ENCODE measurements around the gene MAPKAP1. TPM values are rescaled to one million over a fixed set of nuclear protein-coding genes. Genes with fewer than 3 reads are reported as not detected.

The MAPKAP1 gene
- total RNA-seq, 2 experiments from 2014 or later: 51.6 to 61.9 TPM

DNA sequence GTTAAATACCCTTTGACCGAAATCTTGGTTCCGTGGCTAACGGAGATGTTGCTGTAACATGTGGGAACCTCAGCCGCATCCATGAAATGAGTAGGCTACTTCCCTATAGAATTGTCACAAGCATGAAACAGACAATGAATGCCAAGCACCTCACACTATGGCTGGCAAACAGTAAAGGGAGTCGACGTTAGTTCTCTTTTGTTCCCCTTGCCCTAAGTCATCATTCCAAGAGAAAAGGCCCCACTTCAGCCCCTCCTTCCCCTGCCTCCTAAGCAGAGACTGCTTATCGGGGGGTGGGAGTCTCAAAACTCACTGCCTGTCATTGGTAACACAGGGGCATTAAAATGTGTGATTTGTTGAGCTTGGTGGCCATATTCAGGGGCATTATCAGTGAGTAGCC is 159.6 kb downstream of the MAPKAP1 start:
- CTCF ChIA-PET: interaction anchor here (0.6 to 1.0 kb wide), 2 partner anchors 11 to 15 kb away, joined by 3 read pairs; no protein-coding TSS in a partner anchor
- Mint-ChIP-seq H3K36me3 (ENCODE audit: low read depth) (peaks cover 6% of the 10 kb centered on the region), H3K27ac (no peak overlapping the region), H3K4me1 (no peaks in the 10 kb centered on the region), H3K4me3 (no peak overlapping the region), H3K9me3 (ENCODE audit: low read depth) (no peaks in the 10 kb centered on the region), H3K27me3 (no peaks in the 10 kb centered on the region)
- DNase-seq (no peak), ATAC-seq (no peak)
- intact Hi-C loops (cut with DNase I, micrococcal nuclease): no loop called here
- POLR2A ChIA-PET: no interaction called here

DNA sequence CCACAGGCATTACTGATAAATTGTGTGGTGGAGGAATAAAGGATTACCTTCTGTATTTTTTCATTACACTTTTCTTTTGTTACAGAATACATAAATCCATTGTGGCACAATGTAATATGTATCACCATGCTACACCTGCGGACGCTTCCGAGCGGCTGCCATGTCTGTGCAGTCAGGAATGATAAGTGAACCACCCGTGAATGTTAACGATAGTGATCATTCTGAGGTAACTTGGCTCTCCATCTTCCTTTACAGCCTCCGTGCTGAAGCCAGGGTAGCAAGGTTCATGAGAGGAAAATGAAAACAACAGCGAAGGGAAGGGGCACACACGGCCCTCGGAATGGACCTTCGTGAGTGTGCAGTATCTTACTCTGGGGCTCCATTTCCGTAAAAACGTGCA is 161.2 kb downstream of the MAPKAP1 start:
- Mint-ChIP-seq H3K9me3 (ENCODE audit: low read depth) (no peaks in the 10 kb centered on the region), H3K27ac (no peak overlapping the region)
- CTCF ChIA-PET: no interaction called here

DNA sequence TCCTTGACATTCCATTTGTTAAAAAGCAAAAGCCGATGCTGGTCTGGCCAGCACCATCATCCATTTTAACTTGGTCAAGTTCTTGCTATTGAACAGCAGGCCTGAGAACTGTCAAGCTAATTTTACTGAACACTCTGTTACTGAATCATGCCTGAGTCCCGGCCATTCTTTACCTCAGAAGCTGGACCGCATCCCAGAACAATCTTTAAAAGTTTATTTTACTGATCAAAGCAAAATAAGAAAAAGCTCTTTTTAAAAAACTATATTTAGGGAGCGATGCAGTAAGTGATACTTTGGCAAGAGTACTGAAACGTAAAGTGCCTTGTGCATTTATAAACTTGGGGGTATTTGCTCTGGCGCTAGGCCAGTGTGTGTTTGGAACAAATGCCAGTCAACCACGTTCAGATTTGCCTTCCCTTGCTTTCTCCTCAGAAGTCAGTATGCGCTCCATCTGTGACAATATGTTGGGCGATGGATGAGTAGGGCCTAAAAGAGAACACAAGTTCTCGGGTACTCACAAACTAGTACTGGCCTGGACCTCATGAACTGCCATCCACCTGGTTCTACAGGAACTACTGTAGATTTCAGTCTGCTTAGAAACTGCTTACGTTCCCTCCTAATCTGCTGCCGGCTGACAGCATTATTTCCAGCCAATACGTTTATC is 161.9 kb downstream of the MAPKAP1 start:
- intact Hi-C loops (cut with DNase I, micrococcal nuclease): no loop called here
- Mint-ChIP-seq H3K4me3 (no peak overlapping the region), H3K4me1 (peaks cover 4% of the 10 kb centered on the region), H3K27me3 (no peaks in the 10 kb centered on the region), H3K36me3 (ENCODE audit: low read depth) (peaks cover 16% of the 10 kb centered on the region), H3K27ac (no peak overlapping the region), H3K9me3 (ENCODE audit: low read depth) (no peaks in the 10 kb centered on the region)
- POLR2A ChIA-PET: interaction anchor here (0.7 kb wide), 1 partner anchor 403 kb away, joined by 3 read pairs; no protein-coding TSS in a partner anchor
- no peak for DNase-seq
- CTCF ChIA-PET: interaction anchor here (0.8 to 1.2 kb wide), 3 partner anchors 14 to 204 kb away, joined by 3 to 4 read pairs (median 3); no protein-coding TSS in a partner anchor
- ATAC-seq: no peak

More for the DNA sequence above, 161.2 kb downstream of the MAPKAP1 start:
- ATAC-seq (no peak), DNase-seq (no peak)
- intact Hi-C loops (cut with DNase I, micrococcal nuclease): no loop called here
- POLR2A ChIA-PET: no interaction called here
- H3K36me3 Mint-ChIP-seq (ENCODE audit: low read depth): peaks cover 13% of the 10 kb centered on the region
- H3K4me3 Mint-ChIP-seq: no peak overlapping the region
- peaks cover under 1% of the 10 kb centered on the region for H3K4me1 Mint-ChIP-seq
- H3K27me3 Mint-ChIP-seq: no peaks in the 10 kb centered on the region

DNA sequence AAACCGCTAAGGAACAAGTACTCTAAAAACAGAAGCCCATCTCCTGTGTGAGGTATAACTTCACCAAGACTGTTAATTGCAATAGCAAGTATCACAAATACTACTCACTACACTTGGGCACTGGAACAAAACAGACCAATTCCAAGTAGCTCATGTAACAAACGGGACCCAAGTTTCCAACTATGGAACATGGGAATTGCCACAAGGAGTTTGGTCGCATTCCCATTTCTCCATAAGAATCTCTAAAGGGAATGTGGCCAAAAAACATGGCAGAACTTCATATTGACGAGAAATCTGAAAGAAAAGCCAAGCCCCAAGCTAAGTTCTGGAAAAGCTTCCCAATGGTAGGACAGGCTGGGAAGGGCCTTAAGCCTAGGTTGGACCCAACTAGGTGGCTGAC is 162.5 kb downstream of the MAPKAP1 start:
- Mint-ChIP-seq H3K27me3 (no peaks in the 10 kb centered on the region), H3K9me3 (ENCODE audit: low read depth) (no peaks in the 10 kb centered on the region), H3K36me3 (ENCODE audit: low read depth) (peaks cover 16% of the 10 kb centered on the region), H3K4me3 (no peak overlapping the region), H3K27ac (no peak overlapping the region), H3K4me1 (peaks cover 4% of the 10 kb centered on the region)
- DNase-seq (no peak), ATAC-seq (no peak)
- intact Hi-C loops (cut with DNase I, micrococcal nuclease): no loop called here
- ChIA-PET POLR2A (interaction anchor here (0.7 kb wide), 1 partner anchor 403 kb away, joined by 3 read pairs; no protein-coding TSS in a partner anchor), CTCF (interaction anchor here (0.5 to 1.2 kb wide), 5 partner anchors 14 to 855 kb away, joined by 3 to 4 read pairs (median 3); no protein-coding TSS in a partner anchor)

DNA sequence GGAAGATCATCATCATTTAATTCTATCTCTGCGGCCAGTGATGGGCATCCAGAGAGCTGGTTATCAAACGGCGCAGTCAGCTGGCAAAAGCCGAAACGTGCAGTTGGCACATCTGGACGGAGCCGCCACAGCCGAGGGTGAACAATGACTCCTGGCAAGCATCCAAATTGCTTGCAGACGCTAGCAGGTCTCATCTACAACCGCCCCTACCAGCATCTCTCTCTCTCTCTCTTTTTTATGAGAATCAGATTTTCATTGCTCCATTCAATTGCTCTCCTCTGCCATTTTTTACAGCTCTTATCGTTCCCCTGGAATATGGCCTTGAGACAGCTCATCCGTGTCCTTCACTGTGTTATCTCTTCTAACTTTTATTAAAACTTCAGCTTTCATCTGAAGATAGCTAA is 165.2 kb downstream of the MAPKAP1 start:
- Mint-ChIP-seq H3K4me1 (peaks cover 7% of the 10 kb centered on the region), H3K36me3 (ENCODE audit: low read depth) (peaks cover 16% of the 10 kb centered on the region), H3K4me3 (no peak overlapping the region), H3K9me3 (ENCODE audit: low read depth) (no peaks in the 10 kb centered on the region), H3K27ac (no peak overlapping the region), H3K27me3 (no peaks in the 10 kb centered on the region)
- intact Hi-C loops (cut with DNase I, micrococcal nuclease): no loop called here
- ATAC-seq (no peak), DNase-seq (no peak)
- POLR2A ChIA-PET: no interaction called here
- CTCF ChIA-PET: interaction anchor here (0.6 to 2.3 kb wide), 5 partner anchors 11 to 1925 kb away, joined by 3 to 11 read pairs (median 5); no protein-coding TSS in a partner anchor

DNA sequence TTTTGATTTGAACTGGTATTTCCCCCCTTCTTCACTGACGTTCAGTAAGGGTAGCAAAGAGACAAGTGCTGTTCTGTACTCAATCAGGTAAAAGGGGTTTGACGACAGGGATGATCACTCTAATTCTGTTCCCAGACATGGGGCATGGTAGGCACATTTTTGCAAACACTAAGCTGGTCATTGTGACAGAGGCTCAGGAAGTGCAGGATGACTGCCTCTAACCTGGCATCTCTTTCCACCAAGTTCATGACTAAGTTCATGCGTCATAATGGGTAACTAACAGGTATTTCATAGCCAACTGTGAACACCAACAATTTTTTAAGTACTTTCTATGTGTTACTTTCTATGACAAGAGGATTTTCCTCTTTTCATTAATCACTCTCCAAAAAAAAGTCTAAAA is 166.5 kb downstream of the MAPKAP1 start:
- ChIA-PET POLR2A (interaction anchor here (0.6 kb wide), 1 partner anchor 19 kb away, joined by 3 read pairs; no protein-coding TSS in a partner anchor), CTCF (interaction anchor here (0.8 to 2.4 kb wide), 2 partner anchors 18 to 53 kb away, joined by 3 to 7 read pairs; no protein-coding TSS in a partner anchor)
- H3K27ac Mint-ChIP-seq: no peak overlapping the region
- ATAC-seq: peak; percentile 57
- intact Hi-C loops (cut with DNase I, micrococcal nuclease): no loop called here
- no peaks in the 10 kb centered on the region for H3K27me3 Mint-ChIP-seq
- no peak overlapping the region for H3K4me3 Mint-ChIP-seq
- no peak for DNase-seq
- H3K4me1 Mint-ChIP-seq: peaks cover 7% of the 10 kb centered on the region
- no peaks in the 10 kb centered on the region for H3K9me3 Mint-ChIP-seq (ENCODE audit: low read depth)
- H3K36me3 Mint-ChIP-seq (ENCODE audit: low read depth): peaks cover 16% of the 10 kb centered on the region

DNA sequence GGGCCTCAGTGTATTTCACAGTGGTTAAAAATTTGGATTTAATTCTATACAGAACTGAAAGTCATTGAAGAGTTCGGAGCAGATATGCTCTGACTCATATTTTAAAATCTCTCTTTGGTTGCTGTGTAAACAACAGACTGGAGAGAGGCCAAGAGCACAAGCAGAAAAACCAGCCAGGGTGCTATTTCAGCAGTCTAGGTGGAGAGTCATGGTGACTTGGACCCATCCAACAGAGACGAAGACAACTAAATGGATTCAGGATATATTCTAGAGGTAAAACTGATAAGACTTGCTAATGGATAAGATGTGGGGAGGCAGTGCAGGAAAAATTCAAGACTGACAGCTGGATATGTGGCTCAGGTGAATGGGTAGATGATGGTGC is 168.9 kb downstream of the MAPKAP1 start:
- Mint-ChIP-seq H3K27me3 (no peaks in the 10 kb centered on the region), H3K4me1 (peaks cover 7% of the 10 kb centered on the region), H3K4me3 (no peak overlapping the region), H3K36me3 (ENCODE audit: low read depth) (peaks cover 16% of the 10 kb centered on the region), H3K9me3 (ENCODE audit: low read depth) (no peaks in the 10 kb centered on the region), H3K27ac (no peak overlapping the region)
- intact Hi-C loops (cut with DNase I, micrococcal nuclease): no loop called here
- ChIA-PET CTCF (interaction anchor here (2.4 kb wide), 1 partner anchor 21 kb away, joined by 7 read pairs; no protein-coding TSS in a partner anchor), POLR2A (no interaction called here)
- DNase-seq (no peak), ATAC-seq (no peak)

DNA sequence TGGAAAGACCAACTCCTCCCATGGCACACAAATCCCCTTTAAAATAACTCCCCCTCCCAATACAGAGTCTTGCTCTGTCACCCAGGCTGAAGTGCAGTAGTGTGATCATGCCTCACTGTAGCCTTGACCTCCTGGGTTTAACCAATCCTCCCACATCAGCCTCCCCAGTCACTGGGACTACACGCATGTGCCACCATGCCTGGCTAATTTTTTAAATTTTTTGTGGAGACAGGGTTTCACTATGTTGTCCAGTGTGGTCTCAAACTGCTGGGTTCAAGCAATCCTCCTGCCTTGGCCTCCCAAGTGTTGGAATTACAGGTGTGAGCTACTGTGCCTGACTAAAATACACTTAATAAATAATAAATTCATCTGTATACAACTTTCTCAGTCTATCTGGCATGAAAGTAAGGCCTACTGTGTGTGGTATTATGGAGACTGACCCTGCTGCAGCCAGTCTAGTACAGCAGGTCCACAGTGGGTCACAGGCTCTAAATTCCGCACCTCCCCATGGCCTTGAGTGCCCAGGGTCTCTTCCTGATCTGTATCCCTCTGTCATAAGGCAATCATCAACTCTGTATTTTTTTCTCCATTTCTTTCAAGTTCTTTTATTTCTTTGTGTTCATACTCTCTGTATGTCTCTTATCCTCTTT is 169.4 kb downstream of the MAPKAP1 start:
- Mint-ChIP-seq H3K36me3 (ENCODE audit: low read depth) (peaks cover 11% of the 10 kb centered on the region), H3K27ac (no peak overlapping the region), H3K4me3 (no peak overlapping the region), H3K4me1 (peaks cover 7% of the 10 kb centered on the region), H3K9me3 (ENCODE audit: low read depth) (no peaks in the 10 kb centered on the region), H3K27me3 (no peaks in the 10 kb centered on the region)
- DNase-seq (no peak), ATAC-seq (no peak)
- ChIA-PET POLR2A (no interaction called here), CTCF (interaction anchor here (1.1 kb wide), 1 partner anchor 16 kb away, joined by 6 read pairs; no protein-coding TSS in a partner anchor)
- intact Hi-C loops (cut with DNase I, micrococcal nuclease): no loop called here

DNA sequence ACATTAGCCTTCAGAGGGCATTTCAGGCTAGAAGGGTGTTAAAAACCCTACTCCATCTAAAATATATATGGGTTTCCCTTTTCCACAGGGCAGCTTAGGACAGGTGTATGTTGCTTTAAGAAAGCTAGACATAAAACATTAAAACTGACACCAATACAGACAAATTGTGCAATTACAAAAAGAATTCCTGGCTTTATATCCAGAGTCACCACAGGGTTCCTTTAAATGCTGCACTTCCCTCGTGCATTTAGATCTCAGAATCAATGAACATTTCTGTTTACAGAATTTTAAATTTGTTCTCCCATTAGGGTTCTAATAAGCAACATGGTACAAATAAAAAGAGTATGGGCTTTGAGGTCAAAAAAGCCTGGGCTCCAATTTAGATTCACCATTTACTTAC is 170.2 kb downstream of the MAPKAP1 start:
- ChIA-PET CTCF (interaction anchor here (0.6 to 2.1 kb wide), 3 partner anchors 15 to 331 kb away, joined by 4 to 7 read pairs (median 6); no protein-coding TSS in a partner anchor), POLR2A (no interaction called here)
- Mint-ChIP-seq H3K9me3 (ENCODE audit: low read depth) (no peaks in the 10 kb centered on the region), H3K4me3 (no peak overlapping the region), H3K4me1 (peaks cover 7% of the 10 kb centered on the region), H3K27ac (no peak overlapping the region), H3K27me3 (no peaks in the 10 kb centered on the region), H3K36me3 (ENCODE audit: low read depth) (peaks cover 6% of the 10 kb centered on the region)
- intact Hi-C loops (cut with DNase I, micrococcal nuclease): no loop called here
- no peak for DNase-seq
- no peak for ATAC-seq

DNA sequence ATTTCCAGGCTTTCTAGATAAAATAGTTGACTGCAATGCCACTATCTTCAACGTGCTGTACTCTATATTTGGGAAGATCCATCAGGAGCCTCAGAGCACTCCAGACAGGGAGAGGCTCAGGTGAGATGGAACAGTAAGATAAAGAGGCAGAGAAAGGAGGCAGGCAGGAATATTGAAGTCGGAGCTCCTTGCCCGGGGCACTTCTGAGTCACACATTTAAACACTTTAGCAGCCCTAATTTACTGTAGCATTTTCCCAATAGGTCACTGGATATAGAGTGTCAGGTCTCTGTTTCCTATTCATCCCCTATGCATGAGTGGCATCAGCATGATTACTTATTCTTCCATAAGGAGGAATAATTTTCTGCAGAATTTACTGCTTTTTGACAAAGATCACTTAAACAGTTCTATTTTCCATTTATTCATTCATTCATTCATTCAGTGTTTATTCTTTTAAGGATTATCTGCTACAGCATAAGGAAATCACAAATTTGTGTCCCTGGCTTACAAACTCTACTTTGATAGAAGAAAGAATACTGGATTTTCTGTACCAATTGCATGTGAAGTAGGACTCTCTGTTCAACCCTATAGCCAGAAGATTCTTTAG is 170.7 kb downstream of the MAPKAP1 start:
- peaks cover 7% of the 10 kb centered on the region for H3K4me1 Mint-ChIP-seq
- ChIA-PET CTCF (interaction anchor here (0.6 to 2.1 kb wide), 3 partner anchors 14 to 331 kb away, joined by 4 to 7 read pairs (median 6); no protein-coding TSS in a partner anchor), POLR2A (no interaction called here)
- no peaks in the 10 kb centered on the region for H3K9me3 Mint-ChIP-seq (ENCODE audit: low read depth)
- DNase-seq (no peak), ATAC-seq (no peak)
- intact Hi-C loops (cut with DNase I, micrococcal nuclease): no loop called here
- no peaks in the 10 kb centered on the region for H3K27me3 Mint-ChIP-seq
- H3K36me3 Mint-ChIP-seq (ENCODE audit: low read depth): peaks cover 3% of the 10 kb centered on the region
- H3K4me3 Mint-ChIP-seq: no peak overlapping the region
- H3K27ac Mint-ChIP-seq: no peak overlapping the region

DNA sequence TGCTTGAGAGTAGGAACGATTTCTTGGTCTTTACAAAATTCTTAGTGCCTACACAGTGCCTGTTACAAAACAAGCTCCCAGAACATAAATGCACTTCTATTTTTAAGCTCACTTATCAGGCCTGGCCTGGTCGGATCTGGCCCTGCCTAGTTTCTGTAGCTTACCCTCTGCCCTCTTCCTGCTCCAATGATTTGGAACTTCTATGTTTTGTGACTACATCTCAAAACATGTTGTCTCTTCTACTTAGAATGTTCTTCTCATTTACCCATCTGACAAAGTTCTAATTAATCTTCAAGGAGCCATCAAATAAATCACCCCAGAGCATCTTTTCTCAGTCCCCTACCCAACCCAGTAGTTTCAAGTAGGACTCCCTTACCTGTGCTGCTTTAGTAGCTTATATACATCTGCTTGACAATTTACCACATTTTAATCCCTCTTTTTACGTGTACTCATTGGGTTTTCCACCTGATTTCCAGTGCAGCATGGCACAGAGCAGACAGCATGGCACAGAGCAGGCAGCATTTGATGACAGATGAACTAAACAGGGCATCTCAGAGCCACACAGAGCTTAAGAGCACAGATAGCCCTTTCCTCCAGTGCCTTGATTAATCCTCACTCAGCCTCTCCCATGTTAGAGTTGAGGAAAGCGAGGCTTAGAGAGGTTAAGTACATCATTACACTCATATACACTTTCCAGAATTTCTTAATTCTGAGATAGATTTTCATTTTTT is 171.9 kb downstream of the MAPKAP1 start:
- Mint-ChIP-seq H3K27ac (no peak overlapping the region), H3K36me3 (ENCODE audit: low read depth) (no peaks in the 10 kb centered on the region), H3K27me3 (no peaks in the 10 kb centered on the region), H3K4me1 (peaks cover 13% of the 10 kb centered on the region), H3K4me3 (no peak overlapping the region), H3K9me3 (ENCODE audit: low read depth) (no peaks in the 10 kb centered on the region)
- ATAC-seq (no peak), DNase-seq (no peak)
- POLR2A ChIA-PET: no interaction called here
- intact Hi-C loops (cut with DNase I, micrococcal nuclease): no loop called here
- CTCF ChIA-PET: interaction anchor here (2.1 kb wide), 1 partner anchor 24 kb away, joined by 7 read pairs; no protein-coding TSS in a partner anchor

Data from activated CD4-positive, alpha-beta T cell treated with anti-CD3 and anti-CD28 coated beads for 36 hours (primary cell).